ENCODE data around the gene LINC01488. TPM values are rescaled to one million over a fixed set of nuclear protein-coding genes. Genes with fewer than 3 reads are reported as not detected.
A peak's percentile ranks its signal among the peaks of the same experiment; 100 is the strongest.

The LINC01488 gene
- total and polyA plus RNA-seq, 9 donors = 0.04 to 0.16 (median 0.10) TPM; not detected in 2

- H3K4me1 ChIP-seq (ENCODE audit: control insufficient read depth, insufficient read depth, low read length) = peaks cover 23% of the 10 kb centered on the region
- no peak overlapping the region for H3K27ac ChIP-seq (ENCODE audit: low read length)
- no peak overlapping the region for H3K4me3 ChIP-seq (ENCODE audit: low read length)
- no peak for DNase-seq
- H3K27me3 ChIP-seq (ENCODE audit: control insufficient read depth, insufficient read depth, low read length) = peaks cover 3% of the 10 kb centered on the region
- peaks cover 7% of the 10 kb centered on the region for H3K9me3 ChIP-seq (replicated peaks; ENCODE audit: control insufficient read depth, low read depth, low read length)
- no peaks in the 10 kb centered on the region for H3K36me3 ChIP-seq (ENCODE audit: control insufficient read depth, insufficient read depth, low read length)
- 80% methylated on average over 6 of the region's 6 CpGs for WGBS (ENCODE audit: insufficient coverage)
Measured at GRCh38 chr11:69453151-69453550, 28.3 kb upstream of the LINC01488 start.

- H3K27ac ChIP-seq (ENCODE audit: low read length) = no peak overlapping the region
- no peaks in the 10 kb centered on the region for H3K36me3 ChIP-seq (ENCODE audit: control insufficient read depth, insufficient read depth, low read length)
- peaks cover 7% of the 10 kb centered on the region for H3K9me3 ChIP-seq (replicated peaks; ENCODE audit: control insufficient read depth, low read depth, low read length)
- H3K27me3 ChIP-seq (ENCODE audit: control insufficient read depth, insufficient read depth, low read length) = peaks cover 3% of the 10 kb centered on the region
- H3K4me3 ChIP-seq (ENCODE audit: low read length) = no peak overlapping the region
- H3K4me1 ChIP-seq (ENCODE audit: control insufficient read depth, insufficient read depth, low read length) = peaks cover 15% of the 10 kb centered on the region
- WGBS (ENCODE audit: insufficient coverage) = 84% methylated on average over 5 of the region's 7 CpGs
- DNase-seq = no peak
Measured at GRCh38 chr11:69454018-69454417, 27.4 kb upstream of the LINC01488 start.

- Histone ChIP-seq H3K27me3 (ENCODE audit: control insufficient read depth, insufficient read depth, low read length) (no peaks in the 10 kb centered on the region), H3K27ac (ENCODE audit: low read length) (no peak overlapping the region), H3K9me3 (replicated peaks; ENCODE audit: control insufficient read depth, low read depth, low read length) (peaks cover 12% of the 10 kb centered on the region), H3K4me3 (ENCODE audit: low read length) (no peak overlapping the region), H3K4me1 (ENCODE audit: control insufficient read depth, insufficient read depth, low read length) (no peaks in the 10 kb centered on the region), H3K36me3 (ENCODE audit: control insufficient read depth, insufficient read depth, low read length) (no peaks in the 10 kb centered on the region)
- no peak for DNase-seq
- WGBS (ENCODE audit: insufficient coverage) = 74% methylated on average over 4 of the region's 4 CpGs
Measured at GRCh38 chr11:69455969-69456368, 25.5 kb upstream of the LINC01488 start.

- Histone ChIP-seq H3K4me3 (ENCODE audit: low read length) (no peak overlapping the region), H3K36me3 (ENCODE audit: control insufficient read depth, insufficient read depth, low read length) (no peaks in the 10 kb centered on the region), H3K4me1 (ENCODE audit: control insufficient read depth, insufficient read depth, low read length) (no peaks in the 10 kb centered on the region), H3K27ac (ENCODE audit: low read length) (no peak overlapping the region), H3K27me3 (ENCODE audit: control insufficient read depth, insufficient read depth, low read length) (no peaks in the 10 kb centered on the region), H3K9me3 (replicated peaks; ENCODE audit: control insufficient read depth, low read depth, low read length) (peaks cover 16% of the 10 kb centered on the region)
- 79% methylated on average over 2 of the region's 4 CpGs for WGBS (ENCODE audit: insufficient coverage)
- DNase-seq = no peak
Measured at GRCh38 chr11:69456712-69457111, 24.8 kb upstream of the LINC01488 start.

GRCh38 chr11:69459848-69460539 lies 21.5 kb upstream of the LINC01488 start:
- no peak for DNase-seq
- Histone ChIP-seq H3K27me3 (ENCODE audit: control insufficient read depth, insufficient read depth, low read length) (peaks cover 3% of the 10 kb centered on the region), H3K4me1 (ENCODE audit: control insufficient read depth, insufficient read depth, low read length) (peaks cover 26% of the 10 kb centered on the region), H3K27ac (ENCODE audit: low read length) (no peak overlapping the region), H3K36me3 (ENCODE audit: control insufficient read depth, insufficient read depth, low read length) (no peaks in the 10 kb centered on the region), H3K4me3 (ENCODE audit: low read length) (no peak overlapping the region), H3K9me3 (replicated peaks; ENCODE audit: control insufficient read depth, low read depth, low read length) (peaks cover 16% of the 10 kb centered on the region)
- WGBS (ENCODE audit: insufficient coverage) = no CpG with 5 or more reads among the region's 1 CpG

GRCh38 chr11:69460540-69461257 lies 20.8 kb upstream of the LINC01488 start:
- Histone ChIP-seq H3K27ac (ENCODE audit: low read length) (no peak overlapping the region), H3K9me3 (replicated peaks; ENCODE audit: control insufficient read depth, low read depth, low read length) (peaks cover 16% of the 10 kb centered on the region), H3K4me1 (ENCODE audit: control insufficient read depth, insufficient read depth, low read length) (peaks cover 30% of the 10 kb centered on the region), H3K27me3 (ENCODE audit: control insufficient read depth, insufficient read depth, low read length) (peaks cover 3% of the 10 kb centered on the region), H3K4me3 (ENCODE audit: low read length) (no peak overlapping the region), H3K36me3 (ENCODE audit: control insufficient read depth, insufficient read depth, low read length) (no peaks in the 10 kb centered on the region)
- DNase-seq = no peak
- WGBS (ENCODE audit: insufficient coverage) = no CpG with 5 or more reads among the region's 1 CpG

GRCh38 chr11:69461272-69461962 lies 20.0 kb upstream of the LINC01488 start:
- Histone ChIP-seq H3K27me3 (ENCODE audit: control insufficient read depth, insufficient read depth, low read length) (peaks cover 3% of the 10 kb centered on the region), H3K9me3 (replicated peaks; ENCODE audit: control insufficient read depth, low read depth, low read length) (peaks cover 16% of the 10 kb centered on the region), H3K4me3 (ENCODE audit: low read length) (no peak overlapping the region), H3K36me3 (ENCODE audit: control insufficient read depth, insufficient read depth, low read length) (no peaks in the 10 kb centered on the region), H3K27ac (ENCODE audit: low read length) (no peak overlapping the region), H3K4me1 (ENCODE audit: control insufficient read depth, insufficient read depth, low read length) (peaks cover 32% of the 10 kb centered on the region)
- no peak for DNase-seq
- 73% methylated on average over 5 of the region's 7 CpGs for WGBS (ENCODE audit: insufficient coverage)

GRCh38 chr11:69462106-69462951 lies 19.1 kb upstream of the LINC01488 start:
- peaks cover 3% of the 10 kb centered on the region for H3K27me3 ChIP-seq (ENCODE audit: control insufficient read depth, insufficient read depth, low read length)
- peak; percentile 87 for DNase-seq
- peak overlapping the region; percentile 95 for H3K27ac ChIP-seq (ENCODE audit: low read length)
- WGBS (ENCODE audit: insufficient coverage) = 35% methylated on average over 16 of the region's 19 CpGs
- peaks cover 9% of the 10 kb centered on the region for H3K9me3 ChIP-seq (replicated peaks; ENCODE audit: control insufficient read depth, low read depth, low read length)
- H3K4me3 ChIP-seq (ENCODE audit: low read length) = no peak overlapping the region
- peaks cover 36% of the 10 kb centered on the region for H3K4me1 ChIP-seq (ENCODE audit: control insufficient read depth, insufficient read depth, low read length)
- no peaks in the 10 kb centered on the region for H3K36me3 ChIP-seq (ENCODE audit: control insufficient read depth, insufficient read depth, low read length)

- peak overlapping the region; percentile 95 for H3K27ac ChIP-seq (ENCODE audit: low read length)
- DNase-seq = peak; percentile 96
- H3K4me3 ChIP-seq (ENCODE audit: low read length) = no peak overlapping the region
- peaks cover 36% of the 10 kb centered on the region for H3K4me1 ChIP-seq (ENCODE audit: control insufficient read depth, insufficient read depth, low read length)
- H3K9me3 ChIP-seq (replicated peaks; ENCODE audit: control insufficient read depth, low read depth, low read length) = peaks cover 9% of the 10 kb centered on the region
- 13% methylated on average over 10 of the region's 14 CpGs for WGBS (ENCODE audit: insufficient coverage)
- H3K27me3 ChIP-seq (ENCODE audit: control insufficient read depth, insufficient read depth, low read length) = peaks cover 3% of the 10 kb centered on the region
- H3K36me3 ChIP-seq (ENCODE audit: control insufficient read depth, insufficient read depth, low read length) = no peaks in the 10 kb centered on the region
Measured at GRCh38 chr11:69463181-69463994, 18.1 kb upstream of the LINC01488 start.
